ENCODE measurements around the gene CSAD.

The CSAD gene

DNA sequence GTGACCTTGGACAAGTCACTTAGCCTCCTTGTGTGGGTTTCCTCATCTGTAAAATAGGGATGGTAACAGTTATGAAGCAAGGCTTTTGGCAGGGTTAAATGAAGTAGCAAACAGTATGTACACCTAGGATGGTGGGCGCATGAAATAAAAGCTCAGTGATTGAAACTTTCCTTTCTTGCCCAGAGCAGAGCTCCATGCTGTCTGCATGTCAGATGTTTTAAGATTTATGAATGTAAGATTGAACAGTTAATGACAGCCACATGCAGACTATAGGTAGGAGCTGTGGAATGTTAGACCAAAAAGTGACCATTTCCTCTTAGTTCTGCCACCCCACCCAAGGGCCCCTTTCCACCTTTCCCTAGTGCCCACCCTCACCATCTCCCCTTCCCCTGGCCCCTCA lies 14.2 kb upstream of the CSAD start:
- H2BK15ac ChIP-seq (ENCODE audit: low read depth, poor library complexity, severe bottlenecking): no peak overlapping the region
- H3K9me3 ChIP-seq (ENCODE audit: control insufficient read depth, low read length): no peaks in the 10 kb centered on the region
- no peak overlapping the region for H2BK120ac ChIP-seq (ENCODE audit: low read depth, low read length)
- no peak overlapping the region for H4K91ac ChIP-seq (ENCODE audit: low read length)
- H2AFZ ChIP-seq (ENCODE audit: low read depth, low read length): no peak overlapping the region
- no peak overlapping the region for H3K4me3 ChIP-seq (ENCODE audit: insufficient read depth in 1 of 2, low read depth in 1 of 2, low read length in 2 of 2)
- H2BK5ac ChIP-seq (ENCODE audit: low read depth, low read length, poor library complexity, severe bottlenecking): no peak overlapping the region
- H3K4me1 ChIP-seq (ENCODE audit: control insufficient read depth, insufficient read depth, low read depth, low read length): peaks cover 4% of the 10 kb centered on the region
- no peaks in the 10 kb centered on the region for H3K79me1 ChIP-seq (replicated peaks; ENCODE audit: low read length, poor library complexity, severe bottlenecking)
- peaks cover 18 to 21% of the 10 kb centered on the region in 2 experiments for H3K36me3 ChIP-seq (ENCODE audit: control insufficient read depth in 1 of 2, insufficient read depth in 2 of 2, low read depth in 1 of 2, low read length in 2 of 2)
- H4K8ac ChIP-seq (ENCODE audit: low read length): no peak overlapping the region
- H3K14ac ChIP-seq (ENCODE audit: low read length in 2 of 2): no peak overlapping the region
- no peak overlapping the region for H3K27ac ChIP-seq (ENCODE audit: low read length, poor library complexity, severe bottlenecking)
- no peak overlapping the region for H3K4me2 ChIP-seq (ENCODE audit: low read length, poor library complexity, severe bottlenecking)
- WGBS: 90% methylated on average over 1 of the region's 1 CpG
- peaks cover 0 to 58% of the 10 kb centered on the region in 2 experiments for H3K27me3 ChIP-seq (ENCODE audit: control insufficient read depth in 1 of 2, insufficient read depth in 1 of 2, low read length in 2 of 2)
- no peak for DNase-seq
- H3K23ac ChIP-seq (ENCODE audit: low read length in 2 of 2): no peak overlapping the region
- no peak overlapping the region for H3K4ac ChIP-seq (ENCODE audit: low read depth in 1 of 2, low read length in 2 of 2)
- H3K18ac ChIP-seq (ENCODE audit: low read depth in 1 of 2, low read length in 2 of 2): no peak overlapping the region
- no peak overlapping the region for H2AK5ac ChIP-seq (ENCODE audit: low read length, severe bottlenecking)
- H2BK12ac ChIP-seq (ENCODE audit: low read length in 2 of 2): no peak overlapping the region
- no peak overlapping the region for H3K9ac ChIP-seq (ENCODE audit: low read length)

DNA sequence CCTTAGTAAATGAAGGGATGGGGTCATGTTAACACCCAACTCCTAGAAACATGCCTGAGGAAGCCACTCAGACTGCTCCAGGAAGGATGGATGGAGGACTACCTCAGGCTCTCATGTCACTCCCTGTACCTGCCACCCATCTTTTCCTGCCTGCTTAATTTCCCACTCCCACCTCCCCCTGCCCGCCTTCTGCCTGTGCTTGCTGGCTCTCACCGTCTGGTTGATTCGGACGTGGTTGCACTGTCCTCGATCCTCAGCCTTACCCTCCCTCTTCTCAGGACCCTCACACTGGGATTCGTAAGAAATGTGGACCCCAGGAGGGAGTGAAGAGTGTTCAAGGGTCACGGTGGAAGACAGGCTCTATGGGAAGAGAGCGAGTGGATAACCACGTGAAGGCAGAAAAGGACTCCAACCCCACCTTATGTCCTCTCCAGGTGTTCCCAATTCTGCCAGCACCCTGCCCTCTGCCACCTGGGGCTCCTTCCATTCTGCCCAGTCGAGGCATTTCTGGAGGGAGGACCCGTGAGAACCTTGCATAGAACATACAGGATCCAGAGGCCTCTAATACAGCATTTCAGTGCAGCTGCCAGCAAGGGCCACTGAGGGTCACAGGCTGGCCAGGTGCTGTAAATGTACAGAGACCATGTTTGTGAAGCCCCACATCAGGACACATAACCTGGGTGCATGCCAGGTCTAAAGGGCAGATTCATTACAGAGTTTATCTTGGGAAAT lies 13.4 kb upstream of the CSAD start:
- H3K27me3 ChIP-seq (ENCODE audit: control insufficient read depth in 1 of 2, insufficient read depth in 1 of 2, low read length in 2 of 2): peaks cover 0 to 57% of the 10 kb centered on the region in 2 experiments
- no peak overlapping the region for H3K4me2 ChIP-seq (ENCODE audit: low read length, poor library complexity, severe bottlenecking)
- H3K36me3 ChIP-seq (ENCODE audit: control insufficient read depth in 1 of 2, insufficient read depth in 2 of 2, low read depth in 1 of 2, low read length in 2 of 2): peaks cover 18 to 21% of the 10 kb centered on the region in 2 experiments
- H2BK15ac ChIP-seq (ENCODE audit: low read depth, poor library complexity, severe bottlenecking): no peak overlapping the region
- 88% methylated on average over 6 of the region's 11 CpGs for WGBS
- H2BK12ac ChIP-seq (ENCODE audit: low read length in 2 of 2): no peak overlapping the region
- no peak overlapping the region for H3K9ac ChIP-seq (ENCODE audit: low read length)
- peaks cover 6% of the 10 kb centered on the region for H3K4me1 ChIP-seq (ENCODE audit: control insufficient read depth, insufficient read depth, low read depth, low read length)
- no peak overlapping the region for H4K8ac ChIP-seq (ENCODE audit: low read length)
- H3K9me3 ChIP-seq (ENCODE audit: control insufficient read depth, low read length): no peaks in the 10 kb centered on the region
- H2AK5ac ChIP-seq (ENCODE audit: low read length, severe bottlenecking): no peak overlapping the region
- H3K79me1 ChIP-seq (replicated peaks; ENCODE audit: low read length, poor library complexity, severe bottlenecking): no peaks in the 10 kb centered on the region
- no peak overlapping the region for H3K27ac ChIP-seq (ENCODE audit: low read length, poor library complexity, severe bottlenecking)
- H3K18ac ChIP-seq (ENCODE audit: low read depth in 1 of 2, low read length in 2 of 2): peak overlapping the region in 1 of 2 experiments; percentile 49
- H4K91ac ChIP-seq (ENCODE audit: low read length): no peak overlapping the region
- no peak overlapping the region for H3K4me3 ChIP-seq (ENCODE audit: insufficient read depth in 1 of 2, low read depth in 1 of 2, low read length in 2 of 2)
- H3K23ac ChIP-seq (ENCODE audit: low read length in 2 of 2): no peak overlapping the region
- no peak overlapping the region for H2BK5ac ChIP-seq (ENCODE audit: low read depth, low read length, poor library complexity, severe bottlenecking)
- no peak for DNase-seq
- H3K14ac ChIP-seq (ENCODE audit: low read length in 2 of 2): no peak overlapping the region
- no peak overlapping the region for H2AFZ ChIP-seq (ENCODE audit: low read depth, low read length)
- no peak overlapping the region for H3K4ac ChIP-seq (ENCODE audit: low read depth in 1 of 2, low read length in 2 of 2)
- H2BK120ac ChIP-seq (ENCODE audit: low read depth, low read length): no peak overlapping the region

DNA sequence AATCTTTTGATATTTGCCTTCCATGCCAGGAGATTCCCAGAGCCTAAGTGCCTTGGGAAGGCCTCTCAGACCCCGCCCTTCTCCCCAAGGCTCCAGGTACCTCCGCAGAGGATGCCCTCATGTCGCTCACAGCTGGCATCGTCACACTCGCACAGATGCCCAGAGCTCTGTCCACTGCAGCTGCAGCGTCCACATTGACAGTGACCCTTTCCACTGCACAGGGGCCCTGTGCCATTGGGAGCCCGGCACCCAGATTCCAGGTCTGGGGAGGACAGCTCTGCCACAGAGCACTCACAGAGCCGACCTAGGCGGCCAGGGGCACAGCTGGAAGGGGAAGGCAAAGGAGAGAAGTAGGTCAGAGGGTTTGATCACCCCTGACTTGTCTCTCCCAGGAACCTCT lies 12.3 kb upstream of the CSAD start:
- Histone ChIP-seq H3K9ac (ENCODE audit: low read length) (no peak overlapping the region), H3K4me1 (ENCODE audit: control insufficient read depth, insufficient read depth, low read depth, low read length) (peaks cover 6% of the 10 kb centered on the region), H3K79me1 (replicated peaks; ENCODE audit: low read length, poor library complexity, severe bottlenecking) (no peaks in the 10 kb centered on the region), H3K4me2 (ENCODE audit: low read length, poor library complexity, severe bottlenecking) (no peak overlapping the region), H2AK5ac (ENCODE audit: low read length, severe bottlenecking) (no peak overlapping the region), H3K18ac (ENCODE audit: low read depth in 1 of 2, low read length in 2 of 2) (no peak overlapping the region), H3K23ac (ENCODE audit: low read length in 2 of 2) (no peak overlapping the region), H3K27ac (ENCODE audit: low read length, poor library complexity, severe bottlenecking) (no peak overlapping the region), H3K14ac (ENCODE audit: low read length in 2 of 2) (no peak overlapping the region), H3K4me3 (ENCODE audit: insufficient read depth in 1 of 2, low read depth in 1 of 2, low read length in 2 of 2) (no peak overlapping the region), H4K91ac (ENCODE audit: low read length) (no peak overlapping the region), H4K8ac (ENCODE audit: low read length) (no peak overlapping the region), H2BK15ac (ENCODE audit: low read depth, poor library complexity, severe bottlenecking) (no peak overlapping the region), H2BK5ac (ENCODE audit: low read depth, low read length, poor library complexity, severe bottlenecking) (no peak overlapping the region), H3K9me3 (ENCODE audit: control insufficient read depth, low read length) (no peaks in the 10 kb centered on the region), H2BK120ac (ENCODE audit: low read depth, low read length) (no peak overlapping the region), H3K36me3 (ENCODE audit: control insufficient read depth in 1 of 2, insufficient read depth in 2 of 2, low read depth in 1 of 2, low read length in 2 of 2) (peaks cover 24 to 28% of the 10 kb centered on the region in 2 experiments), H2BK12ac (ENCODE audit: low read length in 2 of 2) (no peak overlapping the region), H3K4ac (ENCODE audit: low read depth in 1 of 2, low read length in 2 of 2) (no peak overlapping the region), H3K27me3 (ENCODE audit: control insufficient read depth in 1 of 2, insufficient read depth in 1 of 2, low read length in 2 of 2) (peaks cover 0 to 46% of the 10 kb centered on the region in 2 experiments), H2AFZ (ENCODE audit: low read depth, low read length) (no peak overlapping the region)
- WGBS: 98% methylated on average over 9 of the region's 9 CpGs
- no peak for DNase-seq

DNA sequence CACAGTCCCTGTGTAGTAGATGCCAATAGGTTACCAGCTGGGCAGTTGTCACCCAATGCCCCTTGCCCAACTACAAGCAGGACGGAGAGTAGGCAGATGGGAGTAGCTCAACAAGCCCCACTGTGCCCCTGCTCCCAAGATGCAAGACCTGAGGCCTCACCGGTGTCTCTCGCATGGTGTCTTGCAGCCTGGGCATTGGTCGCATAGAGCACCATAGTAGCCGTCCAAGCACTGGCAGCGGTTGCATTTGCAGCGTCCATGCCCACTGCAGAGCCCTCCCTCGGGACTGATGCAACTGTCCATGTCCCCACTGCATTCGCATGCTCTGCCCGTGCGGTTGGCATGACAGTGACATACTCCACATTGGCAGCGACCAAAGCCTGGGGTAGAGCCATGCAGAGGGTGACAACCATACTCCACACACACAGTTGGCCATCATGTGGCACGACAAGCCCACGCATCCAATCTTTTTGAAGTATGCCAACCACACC lies 11.9 kb upstream of the CSAD start:
- 95% methylated on average over 14 of the region's 14 CpGs for WGBS
- Histone ChIP-seq H3K4me2 (ENCODE audit: low read length, poor library complexity, severe bottlenecking) (no peak overlapping the region), H3K23ac (ENCODE audit: low read length in 2 of 2) (no peak overlapping the region), H3K79me1 (replicated peaks; ENCODE audit: low read length, poor library complexity, severe bottlenecking) (no peaks in the 10 kb centered on the region), H2BK15ac (ENCODE audit: low read depth, poor library complexity, severe bottlenecking) (no peak overlapping the region), H3K4ac (ENCODE audit: low read depth in 1 of 2, low read length in 2 of 2) (no peak overlapping the region), H3K36me3 (ENCODE audit: control insufficient read depth in 1 of 2, insufficient read depth in 2 of 2, low read depth in 1 of 2, low read length in 2 of 2) (peaks cover 28 to 33% of the 10 kb centered on the region in 2 experiments), H4K91ac (ENCODE audit: low read length) (no peak overlapping the region), H2BK5ac (ENCODE audit: low read depth, low read length, poor library complexity, severe bottlenecking) (no peak overlapping the region), H3K27ac (ENCODE audit: low read length, poor library complexity, severe bottlenecking) (no peak overlapping the region), H3K9me3 (ENCODE audit: control insufficient read depth, low read length) (no peaks in the 10 kb centered on the region), H3K14ac (ENCODE audit: low read length in 2 of 2) (no peak overlapping the region), H3K9ac (ENCODE audit: low read length) (no peak overlapping the region), H2BK120ac (ENCODE audit: low read depth, low read length) (no peak overlapping the region), H4K8ac (ENCODE audit: low read length) (no peak overlapping the region), H3K4me3 (ENCODE audit: insufficient read depth in 1 of 2, low read depth in 1 of 2, low read length in 2 of 2) (no peak overlapping the region), H3K4me1 (ENCODE audit: control insufficient read depth, insufficient read depth, low read depth, low read length) (peaks cover 6% of the 10 kb centered on the region), H2AK5ac (ENCODE audit: low read length, severe bottlenecking) (no peak overlapping the region), H2AFZ (ENCODE audit: low read depth, low read length) (no peak overlapping the region), H3K18ac (ENCODE audit: low read depth in 1 of 2, low read length in 2 of 2) (no peak overlapping the region), H3K27me3 (ENCODE audit: control insufficient read depth in 1 of 2, insufficient read depth in 1 of 2, low read length in 2 of 2) (peaks cover 0 to 42% of the 10 kb centered on the region in 2 experiments), H2BK12ac (ENCODE audit: low read length in 2 of 2) (no peak overlapping the region)
- no peak for DNase-seq
